Prostate gland (tissue), 2 donors: ENCODE data around the gene TLE1. TPM values are rescaled to one million over a fixed set of nuclear protein-coding genes. Genes with fewer than 3 reads are reported as not detected.

ENCODE experiments used
- DNase-seq: peaks from one replicate; pipeline ENCODE4 v3.0.0-alpha.2; 2019; ENCODE audit warnings: low spot score
- H3K27ac ChIP-seq, 2 donors: fragments of 200-600 bp; sonication (generic); 2 replicates each; pipeline ENCODE4 v1.5.1; 2017 to 2019
- H3K27me3 ChIP-seq: fragments of 200-600 bp; sonication (generic); replicated peaks from 2 replicates; pipeline ENCODE4 v1.5.1; 2019; ENCODE audit not compliant: insufficient read depth
- H3K36me3 ChIP-seq, 2 donors: fragments of 200-600 bp; sonication (generic); 1 replicate in 1 of 2; 2 replicates in 1 of 2; pipeline versions ENCODE4 v1.5.1 to v1.8.1; 2017 to 2019
- H3K4me1 ChIP-seq: fragments of 200-600 bp; sonication (generic); replicated peaks from 2 replicates; pipeline ENCODE4 v1.5.1; 2019
- H3K4me3 ChIP-seq, 2 donors: fragments of 200-600 bp; sonication (generic); 2 replicates each; pipeline ENCODE4 v1.5.1; 2017 to 2019
- H3K9me3 ChIP-seq: fragments of 200-600 bp; sonication (generic); 2 replicates; pipeline ENCODE4 v1.5.1; 2017
- CTCF ChIP-seq, 4 experiments: fragments of 200-600 bp in 2 of 4; fragments of 450-650 bp in 2 of 4; sonication (generic) in 2 of 4; IDR thresholded peaks; 1 replicate in 3 of 4; 2 replicates in 1 of 4; pipeline ENCODE4 v1.5.1; 2016 to 2019; ENCODE audit warnings: antibody characterized with exemption in 4 of 4, mild to moderate bottlenecking in 2 of 4, moderate library complexity in 2 of 4
- POLR2A ChIP-seq: fragments of 450-650 bp; IDR thresholded peaks from one replicate; pipeline ENCODE4 v1.6.1; 2016; ENCODE audit warnings: antibody characterized with exemption, mild to moderate bottlenecking
- POLR2AphosphoS5 ChIP-seq: sonication (generic); formaldehyde crosslinking; IDR thresholded peaks from one replicate; pipeline ENCODE4 v1.6.1; 2017; ENCODE audit warnings: antibody characterized with exemption
- WGBS: methylation state at CpG from one replicate; pipeline ENCODE4 v1.1.5; 2018; 5-methylcytosine and 5-hydroxymethylcytosine counted together
- intact Hi-C: fragments of 100-400 bp; cut with DNase I; formaldehyde crosslinking; loops from one replicate; pipeline ENCODE4 v1.14.2; 2022
- total RNA-seq, 2 donors: library from RNA; depleted of rRNA; stranded (reverse); fragments of >200 nt; gene quantifications; one replicate each; pipeline ENCODE4 v1.1.0, GENCODE V29; 2016

TLE1 gene
- total RNA-seq, 2 donors from 2014 or later, result 61.0 to 89.5 TPM

GRCh38 chr9:81636255-81636599, 53.1 kb downstream of the TLE1 start:
- TF ChIP-seq POLR2A (no peak), POLR2AphosphoS5 (no peak), CTCF (IDR thresholded peaks at IDR 0.05) (no peak)

GRCh38 chr9:81635521-81636254, 53.7 kb downstream of the TLE1 start:
- Histone ChIP-seq H3K27ac (no peak overlapping the region), H3K9me3 (no peaks in the 10 kb centered on the region), H3K4me3 (no peak overlapping the region), H3K4me1 (no peaks in the 10 kb centered on the region), H3K27me3 (no peaks in the 10 kb centered on the region), H3K36me3 (no peaks in the 10 kb centered on the region)
- TF ChIP-seq CTCF (IDR thresholded peaks at IDR 0.05) (no peak), POLR2A (no peak), POLR2AphosphoS5 (no peak)
- intact Hi-C loops, result no loop called here
- 81% methylated on average over 1 of the region's 1 CpG for WGBS
- no peak for DNase-seq

More at GRCh38 chr9:81636255-81636599, 53.1 kb downstream of the TLE1 start:
- Histone ChIP-seq H3K27me3 (no peaks in the 10 kb centered on the region), H3K4me1 (no peaks in the 10 kb centered on the region), H3K27ac (no peak overlapping the region), H3K4me3 (no peak overlapping the region), H3K9me3 (no peaks in the 10 kb centered on the region), H3K36me3 (no peaks in the 10 kb centered on the region)
- DNase-seq, result no peak
- WGBS, result 79% methylated on average over 3 of the region's 3 CpGs
- intact Hi-C loops, result no loop called here

GRCh38 chr9:81634915-81635516, 54.3 kb downstream of the TLE1 start:
- Histone ChIP-seq H3K4me1 (peaks cover under 1% of the 10 kb centered on the region), H3K27me3 (no peaks in the 10 kb centered on the region), H3K36me3 (no peaks in the 10 kb centered on the region), H3K4me3 (no peak overlapping the region), H3K27ac (no peak overlapping the region), H3K9me3 (no peaks in the 10 kb centered on the region)
- TF ChIP-seq POLR2A (no peak), POLR2AphosphoS5 (no peak), CTCF (IDR thresholded peaks at IDR 0.05) (no peak)
- 79% methylated on average over 5 of the region's 5 CpGs for WGBS
- no peak for DNase-seq
- intact Hi-C loops, result no loop called here

- Histone ChIP-seq H3K9me3 (no peaks in the 10 kb centered on the region), H3K36me3 (no peaks in the 10 kb centered on the region), H3K4me3 (no peak overlapping the region), H3K4me1 (peaks cover 7% of the 10 kb centered on the region), H3K27ac (no peak overlapping the region), H3K27me3 (no peaks in the 10 kb centered on the region)
- TF ChIP-seq POLR2AphosphoS5, result no peak
- no peak for TF ChIP-seq POLR2A
- no peak for TF ChIP-seq CTCF (IDR thresholded peaks at IDR 0.05)
- DNase-seq, result no peak
- 80% methylated on average over 18 of the region's 18 CpGs for WGBS
- intact Hi-C loops, result no loop called here
Observed at GRCh38 chr9:81633952-81634854, 55.1 kb downstream of the TLE1 start.
